SK-N-SH (cell line): Measurements from ENCODE around the gene FKRP.

Source experiments
- GABPA ChIP-seq: IDR thresholded peaks from 2 replicates; pipeline ENCODE4 v1.4.0; 2012; ENCODE audit warnings: low read depth, mild to moderate bottlenecking
- JUND ChIP-seq: IDR thresholded peaks from 2 replicates; pipeline ENCODE4 v1.4.0; 2012
- RAD21 ChIP-seq: IDR thresholded peaks from 2 replicates; pipeline ENCODE4 v1.6.1; 2012; ENCODE audit warnings: mild to moderate bottlenecking, low read length
- TAF1 ChIP-seq: IDR thresholded peaks from 2 replicates; pipeline ENCODE4 v1.6.1; 2012; ENCODE audit warnings: low read depth, mild to moderate bottlenecking, low read length, moderate library complexity, borderline replicate concordance
- YY1 ChIP-seq: IDR thresholded peaks from 2 replicates; pipeline ENCODE4 v1.4.0; 2012; ENCODE audit warnings: low read depth, mild to moderate bottlenecking
- TF ChIP-seq, protein P1 (sequence below): fragments of 200-600 bp; sonication (generic); IDR thresholded peaks from 2 replicates; pipeline ENCODE4 v1.6.1; 2017; ENCODE audit warnings: antibody characterized with exemption, mild to moderate bottlenecking, moderate library complexity
- TF ChIP-seq, protein P2 (sequence below): fragments of 150-350 bp; IDR thresholded peaks from 2 replicates; pipeline ENCODE4 v1.6.1; 2017; ENCODE audit warnings: antibody characterized with exemption, low read length, low read depth, borderline replicate concordance
- TF ChIP-seq, protein P3 (sequence below): IDR thresholded peaks from 2 replicates; pipeline ENCODE4 v1.4.0; 2012; ENCODE audit warnings: low read depth, borderline replicate concordance

DNA sequence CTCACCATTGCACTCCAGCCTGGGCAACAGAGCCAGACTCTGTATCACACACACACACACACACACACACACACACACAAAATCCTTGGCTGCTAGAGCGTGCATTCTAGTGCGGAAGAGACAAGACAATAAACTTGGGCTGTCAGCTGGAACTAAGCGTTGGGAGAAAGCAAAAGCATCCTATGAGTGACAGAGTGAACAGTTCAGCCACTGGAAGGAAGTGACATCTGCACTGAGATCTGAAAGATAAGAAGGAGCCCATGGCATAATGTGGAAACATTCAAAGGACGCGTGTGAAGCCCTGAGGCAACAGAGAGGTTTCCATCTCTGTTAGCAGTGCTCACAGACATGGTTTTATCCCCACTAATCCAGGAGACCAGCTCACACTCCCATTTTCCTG is 46.1 kb downstream of the FKRP start:
- TF ChIP-seq, protein P1, sequence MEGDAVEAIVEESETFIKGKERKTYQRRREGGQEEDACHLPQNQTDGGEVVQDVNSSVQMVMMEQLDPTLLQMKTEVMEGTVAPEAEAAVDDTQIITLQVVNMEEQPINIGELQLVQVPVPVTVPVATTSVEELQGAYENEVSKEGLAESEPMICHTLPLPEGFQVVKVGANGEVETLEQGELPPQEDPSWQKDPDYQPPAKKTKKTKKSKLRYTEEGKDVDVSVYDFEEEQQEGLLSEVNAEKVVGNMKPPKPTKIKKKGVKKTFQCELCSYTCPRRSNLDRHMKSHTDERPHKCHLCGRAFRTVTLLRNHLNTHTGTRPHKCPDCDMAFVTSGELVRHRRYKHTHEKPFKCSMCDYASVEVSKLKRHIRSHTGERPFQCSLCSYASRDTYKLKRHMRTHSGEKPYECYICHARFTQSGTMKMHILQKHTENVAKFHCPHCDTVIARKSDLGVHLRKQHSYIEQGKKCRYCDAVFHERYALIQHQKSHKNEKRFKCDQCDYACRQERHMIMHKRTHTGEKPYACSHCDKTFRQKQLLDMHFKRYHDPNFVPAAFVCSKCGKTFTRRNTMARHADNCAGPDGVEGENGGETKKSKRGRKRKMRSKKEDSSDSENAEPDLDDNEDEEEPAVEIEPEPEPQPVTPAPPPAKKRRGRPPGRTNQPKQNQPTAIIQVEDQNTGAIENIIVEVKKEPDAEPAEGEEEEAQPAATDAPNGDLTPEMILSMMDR: no peak
- TF ChIP-seq RAD21 (no peak; the same call in 1 of the 2 replicates), YY1 (no peak), GABPA (no peak), TAF1 (no peak), JUND (no peak)
- TF ChIP-seq, protein P2, sequence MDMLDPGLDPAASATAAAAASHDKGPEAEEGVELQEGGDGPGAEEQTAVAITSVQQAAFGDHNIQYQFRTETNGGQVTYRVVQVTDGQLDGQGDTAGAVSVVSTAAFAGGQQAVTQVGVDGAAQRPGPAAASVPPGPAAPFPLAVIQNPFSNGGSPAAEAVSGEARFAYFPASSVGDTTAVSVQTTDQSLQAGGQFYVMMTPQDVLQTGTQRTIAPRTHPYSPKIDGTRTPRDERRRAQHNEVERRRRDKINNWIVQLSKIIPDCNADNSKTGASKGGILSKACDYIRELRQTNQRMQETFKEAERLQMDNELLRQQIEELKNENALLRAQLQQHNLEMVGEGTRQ: no peak
- TF ChIP-seq, protein P3, sequence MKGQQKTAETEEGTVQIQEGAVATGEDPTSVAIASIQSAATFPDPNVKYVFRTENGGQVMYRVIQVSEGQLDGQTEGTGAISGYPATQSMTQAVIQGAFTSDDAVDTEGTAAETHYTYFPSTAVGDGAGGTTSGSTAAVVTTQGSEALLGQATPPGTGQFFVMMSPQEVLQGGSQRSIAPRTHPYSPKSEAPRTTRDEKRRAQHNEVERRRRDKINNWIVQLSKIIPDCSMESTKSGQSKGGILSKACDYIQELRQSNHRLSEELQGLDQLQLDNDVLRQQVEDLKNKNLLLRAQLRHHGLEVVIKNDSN: no peak
